Sigmoid colon (tissue), 4 donors: Measurements from ENCODE around the gene ADORA2B.

Experiments used
- CTCF ChIP-seq, 4 experiments: fragments of 450-650 bp in 3 of 4; fragments of 200-600 bp in 1 of 4; IDR thresholded peaks; one replicate each; pipeline ENCODE4 v1.5.1; 2016 to 2019; ENCODE audit warnings: antibody characterized with exemption in 4 of 4, mild to moderate bottlenecking in 3 of 4, moderate library complexity in 2 of 4
- EP300 ChIP-seq, 4 donors: sonication (generic); formaldehyde crosslinking; IDR thresholded peaks; one replicate each; pipeline ENCODE4 v1.6.1; 2017; ENCODE audit warnings: antibody characterized with exemption in 4 of 4
- POLR2A ChIP-seq, 2 donors: fragments of 450-650 bp; IDR thresholded peaks; one replicate each; pipeline ENCODE4 v1.6.1; 2016; ENCODE audit warnings: antibody characterized with exemption in 2 of 2, mild to moderate bottlenecking in 2 of 2, moderate library complexity in 2 of 2
- POLR2AphosphoS5 ChIP-seq, 4 donors: sonication (generic); formaldehyde crosslinking; IDR thresholded peaks; one replicate each; pipeline ENCODE4 v1.6.1; 2017; ENCODE audit warnings: antibody characterized with exemption in 4 of 4

- TF ChIP-seq CTCF (IDR thresholded peaks at IDR 0.05) = no peak
- no peak for TF ChIP-seq POLR2A (IDR thresholded peaks at IDR 0.05)
- no peak for TF ChIP-seq EP300 (IDR thresholded peaks at IDR 0.05)
- no peak for TF ChIP-seq POLR2AphosphoS5 (IDR thresholded peaks at IDR 0.05)
Observed at GRCh38 chr17:15896277-15896676, 48.7 kb upstream of the ADORA2B start.
